A549 (cell line): Measurements from ENCODE around the gene CELF5. TPM values are rescaled to one million over a fixed set of nuclear protein-coding genes. Genes with fewer than 3 reads are reported as not detected.

Experiments used
- ATAC-seq, 2 experiments: fragments of 200-7000 bp in 1 of 2; fragments of >200 bp in 1 of 2; cut with Nextera tagmentation in 1 of 2; cut with Tn5 transposase in 1 of 2; 3 replicates each; pipeline versions ENCODE4 v1.8.0 to v1.9.1; 2018 to 2020; ENCODE audit warnings: mild to moderate bottlenecking in 1 of 2, moderate library complexity in 1 of 2
- CTCF ChIA-PET: fragments of 300-600 bp; sonication (Branson Sonifier 250); formaldehyde crosslinking; extraction: SDS; loops from one replicate; lab custom pipeline; 2021; ENCODE audit warnings: antibody characterized with exemption, inconsistent platforms; lab: Yijun Ruan, JAX
- POLR2A ChIA-PET: fragments of 350-600 bp; formaldehyde crosslinking; extraction: SDS; loops from one replicate; lab custom pipeline; 2021; ENCODE audit warnings: antibody characterized with exemption, inconsistent platforms; lab: Yijun Ruan, JAX
- DNase-seq, 2 experiments: peaks; one replicate each; pipeline versions ENCODE4 v3.0.0 to v3.0.0-alpha.2; 2011 to 2016; ENCODE audit warnings: low read depth in 1 of 2, low spot score in 1 of 2
- FAIRE-seq: peaks from 2 replicates; lab custom pipeline; 2011; peaks lifted over from hg19 to GRCh38; lab: Jason Lieb, UNC
- H3K27ac ChIP-seq, 2 experiments: fragments of >200 bp; sonication (Bioruptor Twin); formaldehyde crosslinking; 3 replicates each; pipeline ENCODE4 v1.5.1; 2016 to 2017
- H3K4me1 ChIP-seq: fragments of >200 bp; sonication (Bioruptor Twin); formaldehyde crosslinking; 3 replicates; pipeline ENCODE4 v1.6.1; 2016
- H3K4me2 ChIP-seq: fragments of >200 bp; sonication (Bioruptor Twin); formaldehyde crosslinking; 3 replicates; pipeline ENCODE4 v1.6.1; 2016
- H3K4me3 ChIP-seq: fragments of >200 bp; sonication (Bioruptor Twin); formaldehyde crosslinking; 3 replicates; pipeline ENCODE4 v1.5.1; 2016
- H3K9me3 ChIP-seq: fragments of >200 bp; sonication (Bioruptor Twin); formaldehyde crosslinking; 3 replicates; pipeline ENCODE4 v1.6.1; 2016
- CBX2 ChIP-seq: fragments of 200-600 bp; sonication (generic); IDR thresholded peaks from 2 replicates; pipeline ENCODE4 v1.6.1; 2016; ENCODE audit warnings: low read depth, mild to moderate bottlenecking, borderline replicate concordance
- CHD4 ChIP-seq: fragments of 200-600 bp; sonication (generic); IDR thresholded peaks from 2 replicates; pipeline ENCODE4 v1.6.1; 2016; ENCODE audit warnings: antibody characterized with exemption, mild to moderate bottlenecking, borderline replicate concordance
- CTCF ChIP-seq: fragments of >200 bp; sonication (Bioruptor Twin); formaldehyde crosslinking; IDR thresholded peaks from 3 replicates; pipeline ENCODE4 v1.5.1; 2016
- EHF ChIP-seq: fragments of 250-450 bp; sonication (Bioruptor Pico); IDR thresholded peaks from 2 replicates; pipeline ENCODE4 v1.5.0; 2020; ENCODE audit warnings: mild to moderate bottlenecking
- EP300 ChIP-seq, 2 experiments: fragments of >200 bp; sonication (Bioruptor Twin); formaldehyde crosslinking; IDR thresholded peaks; 2 replicates in 1 of 2; 3 replicates in 1 of 2; pipeline ENCODE4 v1.6.1; 2016 to 2017
- ESRRA ChIP-seq: fragments of 150-350 bp; IDR thresholded peaks from 2 replicates; pipeline ENCODE4 v1.6.1; 2014; ENCODE audit warnings: mild to moderate bottlenecking, low read length, borderline replicate concordance
- GATA3 ChIP-seq: IDR thresholded peaks from 2 replicates; pipeline ENCODE4 v1.6.1; 2012; ENCODE audit warnings: borderline replicate concordance
- HEYL ChIP-seq: fragments of 250-450 bp; sonication (Bioruptor Pico); IDR thresholded peaks from 2 replicates; pipeline ENCODE4 v1.8.0; 2021; ENCODE audit warnings: mild to moderate bottlenecking, moderate library complexity
- HOXA7 ChIP-seq: fragments of 250-450 bp; sonication (Bioruptor Pico); IDR thresholded peaks from 2 replicates; pipeline ENCODE4 v1.5.0; 2020; ENCODE audit warnings: mild to moderate bottlenecking, moderate library complexity
- KDM1A ChIP-seq: fragments of 200-600 bp; sonication (generic); IDR thresholded peaks from 2 replicates; pipeline ENCODE4 v1.6.1; 2016; ENCODE audit warnings: low read depth, mild to moderate bottlenecking
- MAFK ChIP-seq: fragments of 450-650 bp; IDR thresholded peaks from 2 replicates; pipeline ENCODE4 v1.6.1; 2014; ENCODE audit not compliant: partially characterized antibody
- MAZ ChIP-seq: fragments of 150-350 bp; IDR thresholded peaks from 2 replicates; pipeline ENCODE4 v1.6.1; 2014; ENCODE audit warnings: antibody characterized with exemption, low read depth, low read length, borderline replicate concordance
- NFE2L2 ChIP-seq: fragments of 150-350 bp; conservative IDR thresholded peaks from 2 replicates; pipeline ENCODE4 v1.6.1; 2014; ENCODE audit warnings: low read length
- NPAS2 ChIP-seq: fragments of 250-450 bp; sonication (Bioruptor Pico); IDR thresholded peaks from 2 replicates; pipeline ENCODE4 v1.8.0; 2022; ENCODE audit warnings: mild to moderate bottlenecking, moderate library complexity, borderline replicate concordance
- NR3C1 ChIP-seq: fragments of >200 bp; sonication (Bioruptor Twin); formaldehyde crosslinking; IDR thresholded peaks from 3 replicates; pipeline ENCODE4 v1.6.1; 2017
- PBX3 ChIP-seq: IDR thresholded peaks from 2 replicates; pipeline ENCODE4 v1.6.1; 2012
- PHF8 ChIP-seq: fragments of 200-600 bp; sonication (generic); IDR thresholded peaks from 2 replicates; pipeline ENCODE4 v1.6.1; 2016; ENCODE audit warnings: low read depth, mild to moderate bottlenecking, antibody characterized with exemption, moderate library complexity, borderline replicate concordance
- POLR2A ChIP-seq: IDR thresholded peaks from 2 replicates; pipeline ENCODE4 v1.6.1; 2012; ENCODE audit warnings: mild to moderate bottlenecking, low read length
- POLR2AphosphoS2 ChIP-seq: conservative IDR thresholded peaks from 2 replicates; pipeline ENCODE4 v1.6.1; 2012; ENCODE audit warnings: low read length, improper control_type of control experiment, inconsistent platforms
- RAD21 ChIP-seq, 2 experiments: fragments of >200 bp in 1 of 2; sonication (Bioruptor Twin) in 1 of 2; formaldehyde crosslinking in 1 of 2; IDR thresholded peaks in 1 of 2; conservative IDR thresholded peaks in 1 of 2; 2 replicates in 1 of 2; 3 replicates in 1 of 2; pipeline ENCODE4 v1.6.1; 2012 to 2018; ENCODE audit warnings: inconsistent platforms in 1 of 2
- RARB ChIP-seq: fragments of 250-450 bp; sonication (Bioruptor Pico); IDR thresholded peaks from 2 replicates; pipeline ENCODE4 v1.8.0; 2021; ENCODE audit warnings: mild to moderate bottlenecking, moderate library complexity
- SMC3 ChIP-seq: fragments of >200 bp; sonication (Bioruptor Twin); formaldehyde crosslinking; IDR thresholded peaks from 3 replicates; pipeline ENCODE4 v1.6.1; 2018; ENCODE audit warnings: inconsistent platforms
- TFCP2L1 ChIP-seq: fragments of 250-450 bp; sonication (Bioruptor Pico); IDR thresholded peaks from 2 replicates; pipeline ENCODE4 v1.5.0; 2021; ENCODE audit warnings: mild to moderate bottlenecking
- WGBS: methylation state at CpG from one replicate; pipeline ENCODE4 v1.1.6; 2017; ENCODE audit errors: missing lambda C conversion rate; 5-methylcytosine and 5-hydroxymethylcytosine counted together
- polyA plus RNA-seq, 4 experiments: library from polyadenylated mRNA; depleted of rRNA in 3 of 4; stranded (reverse); fragments of >200 nt; fragmentation: RNase III in 1 of 4; extraction: RNeasy Plus Mini Kit Qiagen cat#74134 plus additional on column Dnase treatment in 1 of 4; gene quantifications; 2 replicates in 3 of 4; 3 replicates in 1 of 4; pipeline ENCODE4 v1.2.3, GENCODE V29; 2011 to 2017
- TF ChIP-seq, protein P1 (sequence below): fragments of >200 bp; sonication (Bioruptor Twin); formaldehyde crosslinking; IDR thresholded peaks from 2 replicates; pipeline ENCODE4 v1.6.1; 2016
- TF ChIP-seq, protein P2 (sequence below): fragments of 250-450 bp; sonication (Bioruptor Pico); IDR thresholded peaks from 2 replicates; pipeline ENCODE4 v1.5.0; 2020; ENCODE audit warnings: low read depth, mild to moderate bottlenecking, moderate library complexity
- TF ChIP-seq, protein P3 (sequence below): fragments of >200 bp; sonication (Bioruptor Twin); formaldehyde crosslinking; IDR thresholded peaks from 3 replicates; pipeline ENCODE4 v1.6.1; 2016
- TF ChIP-seq, protein P4 (sequence below): IDR thresholded peaks from 2 replicates; pipeline ENCODE4 v1.6.1; 2012

The CELF5 gene
- polyA plus RNA-seq, 2 of the 4 experiments (the other 2 are of a cell fraction) = 0.31 to 0.61 TPM

GRCh38 chr19:3192684-3193083 lies 31.8 kb upstream of the CELF5 start:
- H3K4me2 ChIP-seq = no peak overlapping the region
- DNase-seq (no peak), FAIRE-seq (no peak), ATAC-seq (no peak)
- ChIA-PET CTCF (interaction anchor here (1.5 kb wide), 1 partner anchor 63 kb away, joined by 3 read pairs; no protein-coding TSS in a partner anchor), POLR2A (no interaction called here)
- WGBS = 87% methylated on average over 5 of the region's 14 CpGs
- H3K4me3 ChIP-seq = no peak overlapping the region
- no peak overlapping the region for H3K27ac ChIP-seq
- H3K9me3 ChIP-seq = no peaks in the 10 kb centered on the region
- TF ChIP-seq PBX3 = no peak
- TF ChIP-seq, protein P1, sequence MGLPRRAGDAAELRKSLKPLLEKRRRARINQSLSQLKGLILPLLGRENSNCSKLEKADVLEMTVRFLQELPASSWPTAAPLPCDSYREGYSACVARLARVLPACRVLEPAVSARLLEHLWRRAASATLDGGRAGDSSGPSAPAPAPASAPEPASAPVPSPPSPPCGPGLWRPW = no peak
- no peak for TF ChIP-seq RAD21 (conservative IDR thresholded peaks at IDR 0.05 in 1 of 2, IDR thresholded peaks at IDR 0.05 in 1 of 2)
- TF ChIP-seq, protein P2, sequence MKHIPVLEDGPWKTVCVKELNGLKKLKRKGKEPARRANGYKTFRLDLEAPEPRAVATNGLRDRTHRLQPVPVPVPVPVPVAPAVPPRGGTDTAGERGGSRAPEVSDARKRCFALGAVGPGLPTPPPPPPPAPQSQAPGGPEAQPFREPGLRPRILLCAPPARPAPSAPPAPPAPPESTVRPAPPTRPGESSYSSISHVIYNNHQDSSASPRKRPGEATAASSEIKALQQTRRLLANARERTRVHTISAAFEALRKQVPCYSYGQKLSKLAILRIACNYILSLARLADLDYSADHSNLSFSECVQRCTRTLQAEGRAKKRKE (CRISPR knock-in tag) = no peak
- no peak for TF ChIP-seq ESRRA
- no peak for TF ChIP-seq MAFK
- no peak for TF ChIP-seq PHF8
- no peak for TF ChIP-seq NPAS2 (CRISPR knock-in tag)
- no peak for TF ChIP-seq POLR2A
- no peak for TF ChIP-seq HEYL (CRISPR knock-in tag)
- no peak for TF ChIP-seq EP300 (IDR thresholded peaks at IDR 0.05)
- TF ChIP-seq CBX2 = no peak
- TF ChIP-seq CHD4 = no peak
- no peak for TF ChIP-seq CTCF
- no peak for TF ChIP-seq EHF
- TF ChIP-seq RARB (CRISPR knock-in tag) = no peak
- TF ChIP-seq TFCP2L1 (CRISPR knock-in tag) = no peak
- TF ChIP-seq HOXA7 = no peak
- no peak for TF ChIP-seq NFE2L2
- TF ChIP-seq, all 56 proteins: peak for 0
- peaks cover 3% of the 10 kb centered on the region; the same call in 2 of the 3 replicates for H3K4me1 ChIP-seq

DNA sequence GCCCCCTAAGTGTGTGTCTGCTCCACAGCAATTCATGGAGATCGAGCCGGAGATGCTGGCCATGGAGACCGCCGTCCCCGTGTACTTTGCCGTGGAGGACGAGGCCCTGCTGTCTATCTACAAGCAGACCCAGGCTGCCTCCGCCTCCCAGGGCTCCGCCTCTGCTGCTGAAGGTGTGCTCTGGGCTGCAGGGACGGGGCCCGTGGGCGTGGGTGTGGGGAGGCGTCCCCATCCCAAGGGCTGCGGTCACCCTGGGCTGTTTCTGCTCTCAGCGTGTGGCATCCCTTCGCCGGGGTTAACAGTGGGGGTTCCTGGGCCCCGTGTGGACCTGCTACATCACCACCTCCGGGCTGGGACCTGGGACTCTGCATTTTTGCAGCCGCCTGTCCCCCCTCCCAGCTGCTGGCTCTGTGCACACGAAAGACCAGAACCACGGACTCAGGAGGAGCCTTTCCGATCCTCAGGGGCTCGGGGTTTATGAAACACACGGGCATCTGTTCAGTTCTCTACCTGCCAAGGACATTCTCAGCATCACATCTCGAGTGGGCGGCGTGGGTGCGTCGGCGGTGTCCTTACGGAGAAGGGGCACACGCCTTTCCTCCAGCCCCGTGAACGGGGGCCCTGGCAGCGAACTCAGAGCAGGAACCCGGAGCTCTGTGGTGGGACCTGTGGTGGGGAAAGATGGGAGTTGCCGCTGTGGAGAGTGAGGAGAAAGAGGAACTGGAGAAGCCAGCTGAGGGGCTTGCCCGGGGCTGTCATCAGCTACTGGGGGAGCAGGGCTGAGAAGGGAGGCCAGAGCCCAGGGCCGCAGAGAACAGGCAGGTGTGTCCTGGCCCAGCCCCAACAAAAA lies 31.0 kb upstream of the CELF5 start:
- 87% methylated on average over 30 of the region's 40 CpGs for WGBS
- FAIRE-seq (no peak), ATAC-seq (0 out of 6 replicates have a peak, but pooled peaks of 1 of the 2 experiments have one; percentile 26), DNase-seq (no peak)
- Histone ChIP-seq H3K4me1 (no peaks in the 10 kb centered on the region), H3K9me3 (no peaks in the 10 kb centered on the region), H3K27ac (no peak overlapping the region), H3K4me3 (no peak overlapping the region), H3K4me2 (no peak overlapping the region)
- TF ChIP-seq POLR2AphosphoS2 (no peak), EP300 (IDR thresholded peaks at IDR 0.05) (no peak), MAZ (no peak), GATA3 (no peak), PHF8 (no peak), NFE2L2 (no peak), NR3C1 (no peak), CHD4 (no peak), POLR2A (no peak), SMC3 (no peak), KDM1A (no peak), CTCF (no peak)
- TF ChIP-seq, protein P3, sequence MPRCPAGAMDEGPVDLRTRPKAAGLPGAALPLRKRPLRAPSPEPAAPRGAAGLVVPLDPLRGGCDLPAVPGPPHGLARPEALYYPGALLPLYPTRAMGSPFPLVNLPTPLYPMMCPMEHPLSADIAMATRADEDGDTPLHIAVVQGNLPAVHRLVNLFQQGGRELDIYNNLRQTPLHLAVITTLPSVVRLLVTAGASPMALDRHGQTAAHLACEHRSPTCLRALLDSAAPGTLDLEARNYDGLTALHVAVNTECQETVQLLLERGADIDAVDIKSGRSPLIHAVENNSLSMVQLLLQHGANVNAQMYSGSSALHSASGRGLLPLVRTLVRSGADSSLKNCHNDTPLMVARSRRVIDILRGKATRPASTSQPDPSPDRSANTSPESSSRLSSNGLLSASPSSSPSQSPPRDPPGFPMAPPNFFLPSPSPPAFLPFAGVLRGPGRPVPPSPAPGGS = no peak
- TF ChIP-seq, protein P4, sequence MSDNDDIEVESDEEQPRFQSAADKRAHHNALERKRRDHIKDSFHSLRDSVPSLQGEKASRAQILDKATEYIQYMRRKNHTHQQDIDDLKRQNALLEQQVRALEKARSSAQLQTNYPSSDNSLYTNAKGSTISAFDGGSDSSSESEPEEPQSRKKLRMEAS = no peak
- ChIA-PET POLR2A (no interaction called here), CTCF (interaction anchor here (0.6 to 1.0 kb wide), 2 partner anchors 29 to 1838 kb away, joined by 3 read pairs; no protein-coding TSS in a partner anchor)
